Esophagus squamous epithelium (tissue), 5 donors: Measurements from ENCODE around the gene TUBGCP3. TPM values are rescaled to one million over a fixed set of nuclear protein-coding genes. Genes with fewer than 3 reads are reported as not detected.

Experiments used
- DNase-seq: peaks from one replicate; lab custom pipeline; 2025; lab: John Stamatoyannopoulos, UW
- H3K27ac ChIP-seq, 4 donors: fragments of 200-600 bp; sonication (generic); one replicate each; pipeline ENCODE4 v1.5.1; 2016 to 2019; ENCODE audit warnings: mild to moderate bottlenecking in 1 of 4
- H3K27me3 ChIP-seq, 4 donors: fragments of 200-600 bp; sonication (generic); 1 replicate in 3 of 4; 2 replicates in 1 of 4; pipeline versions ENCODE4 v1.5.1 to v1.6.0; 2017 to 2021; ENCODE audit warnings: antibody characterized with exemption in 1 of 4
- H3K36me3 ChIP-seq, 3 donors: fragments of 200-600 bp; sonication (generic); one replicate each; pipeline ENCODE4 v1.5.1; 2016 to 2019
- H3K4me1 ChIP-seq, 3 donors: fragments of 200-600 bp; sonication (generic); one replicate each; pipeline ENCODE4 v1.5.1; 2017 to 2019
- H3K4me3 ChIP-seq, 4 donors: fragments of 200-600 bp; sonication (generic); 1 replicate in 3 of 4; 2 replicates in 1 of 4; pipeline ENCODE4 v1.5.1; 2016 to 2019; ENCODE audit warnings: mild to moderate bottlenecking in 2 of 4, moderate library complexity in 1 of 4
- H3K9me3 ChIP-seq, 3 donors: fragments of 200-600 bp; sonication (generic); one replicate each; pipeline ENCODE4 v1.5.1; 2016 to 2019
- CTCF ChIP-seq, 6 experiments: fragments of 450-650 bp in 4 of 6; fragments of 200-600 bp in 2 of 6; sonication (generic) in 2 of 6; IDR thresholded peaks; one replicate each; pipeline ENCODE4 v1.5.1; 2016 to 2019; ENCODE audit warnings: antibody characterized with exemption in 6 of 6, mild to moderate bottlenecking in 4 of 6, moderate library complexity in 4 of 6
- POLR2A ChIP-seq, 4 donors: fragments of 450-650 bp; IDR thresholded peaks; one replicate each; pipeline ENCODE4 v1.6.1; 2017; ENCODE audit warnings: antibody characterized with exemption in 4 of 4, mild to moderate bottlenecking in 4 of 4, moderate library complexity in 3 of 4
- WGBS, 2 donors: methylation state at CpG; one replicate each; pipeline ENCODE4 v1.1.5; 2018; 5-methylcytosine and 5-hydroxymethylcytosine counted together
- intact Hi-C: fragments of 100-400 bp; cut with DNase I; formaldehyde crosslinking; loops from one replicate; pipeline ENCODE4 v1.15.0; 2022
- total RNA-seq, 4 donors: library from RNA; depleted of rRNA; stranded (reverse); fragments of >200 nt; gene quantifications; one replicate each; pipeline ENCODE4 v1.1.0, GENCODE V29; 2016
- donor health status: DM: yes; HTN: yes; CAD: no.

TUBGCP3 gene
- total RNA-seq, 4 donors from 2014 or later: 12.9 to 29.4 (median 18.9) TPM

GRCh38 chr13:112574416-112574815 is 13.5 kb downstream of the TUBGCP3 start:
- peaks cover 3 to 40% (median 16%) of the 10 kb centered on the region in 3 donors for H3K4me1 ChIP-seq
- DNase-seq: no peak
- 44 to 71% methylated on average over 1 of the region's 1 CpG for WGBS, 2 donors
- no peaks in the 10 kb centered on the region for H3K27me3 ChIP-seq
- peak overlapping the region in 3 of 4 donors; percentile 43 to 76 (median 73) for H3K27ac ChIP-seq
- H3K36me3 ChIP-seq: no peaks in the 10 kb centered on the region
- no peaks in the 10 kb centered on the region for H3K9me3 ChIP-seq
- TF ChIP-seq POLR2A (IDR thresholded peaks at IDR 0.05): no peak
- TF ChIP-seq CTCF (IDR thresholded peaks at IDR 0.05): no peak
- intact Hi-C loops: no loop called here
- H3K4me3 ChIP-seq: no peak overlapping the region

GRCh38 chr13:112573710-112574109 is 14.2 kb downstream of the TUBGCP3 start:
- WGBS, 2 donors: 80 to 90% methylated on average over 1 to 2 of the region's 2 CpGs
- H3K4me3 ChIP-seq: no peak overlapping the region
- DNase-seq: no peak
- peaks cover 0 to 6% (median 0%) of the 10 kb centered on the region in 3 donors for H3K36me3 ChIP-seq
- intact Hi-C loops: no loop called here
- H3K4me1 ChIP-seq: peaks cover 3 to 40% (median 16%) of the 10 kb centered on the region in 3 donors
- H3K9me3 ChIP-seq: no peaks in the 10 kb centered on the region
- no peak for TF ChIP-seq CTCF (IDR thresholded peaks at IDR 0.05)
- no peak for TF ChIP-seq POLR2A (IDR thresholded peaks at IDR 0.05)
- no peaks in the 10 kb centered on the region for H3K27me3 ChIP-seq
- H3K27ac ChIP-seq: peak overlapping the region in 1 of 4 donors; percentile 43

GRCh38 chr13:112572366-112572765 is 15.6 kb downstream of the TUBGCP3 start:
- no peak overlapping the region for H3K27ac ChIP-seq
- no peak for DNase-seq
- WGBS, 2 donors: 79 to 88% methylated on average over 5 of the region's 5 CpGs
- no peak for TF ChIP-seq CTCF (IDR thresholded peaks at IDR 0.05)
- H3K27me3 ChIP-seq: no peaks in the 10 kb centered on the region
- no peak overlapping the region for H3K4me3 ChIP-seq
- peaks cover 3 to 40% (median 16%) of the 10 kb centered on the region in 3 donors for H3K4me1 ChIP-seq
- H3K36me3 ChIP-seq: peaks cover 7 to 19% (median 7%) of the 10 kb centered on the region in 3 donors
- intact Hi-C loops: no loop called here
- H3K9me3 ChIP-seq: no peaks in the 10 kb centered on the region

- Histone ChIP-seq H3K27ac (no peak overlapping the region), H3K4me3 (no peak overlapping the region), H3K36me3 (peaks cover 7 to 43% (median 10%) of the 10 kb centered on the region in 3 donors), H3K27me3 (no peaks in the 10 kb centered on the region), H3K9me3 (no peaks in the 10 kb centered on the region), H3K4me1 (peaks cover 2 to 31% (median 15%) of the 10 kb centered on the region in 3 donors)
- 64 to 96% methylated on average over 7 of the region's 7 CpGs for WGBS, 2 donors
- no peak for TF ChIP-seq POLR2A (IDR thresholded peaks at IDR 0.05)
- TF ChIP-seq CTCF (IDR thresholded peaks at IDR 0.05): no peak
- DNase-seq: no peak
- intact Hi-C loops: no loop called here
Observed at GRCh38 chr13:112569821-112570220, 18.1 kb downstream of the TUBGCP3 start.

GRCh38 chr13:112567161-112567862 is 20.6 kb downstream of the TUBGCP3 start:
- Histone ChIP-seq H3K27ac (no peak overlapping the region), H3K4me1 (peaks cover 0 to 6% (median 0%) of the 10 kb centered on the region in 3 donors), H3K36me3 (peaks cover 7 to 67% (median 16%) of the 10 kb centered on the region in 3 donors), H3K9me3 (no peaks in the 10 kb centered on the region), H3K4me3 (no peak overlapping the region), H3K27me3 (no peaks in the 10 kb centered on the region)
- DNase-seq: no peak
- intact Hi-C loops: no loop called here
- TF ChIP-seq CTCF (IDR thresholded peaks at IDR 0.05): no peak
- TF ChIP-seq POLR2A (IDR thresholded peaks at IDR 0.05): no peak
- WGBS, 2 donors: 67 to 82% methylated on average over 5 of the region's 5 CpGs
